Midbrain (tissue), 1 donor: ENCODE measurements around the gene EIF3F.
A peak's percentile ranks its signal among the peaks of the same experiment; 100 is the strongest.

ENCODE experiments used
- DNase-seq: peaks from one replicate; lab custom pipeline; 2025; lab: John Stamatoyannopoulos, UW

The EIF3F gene

DNA sequence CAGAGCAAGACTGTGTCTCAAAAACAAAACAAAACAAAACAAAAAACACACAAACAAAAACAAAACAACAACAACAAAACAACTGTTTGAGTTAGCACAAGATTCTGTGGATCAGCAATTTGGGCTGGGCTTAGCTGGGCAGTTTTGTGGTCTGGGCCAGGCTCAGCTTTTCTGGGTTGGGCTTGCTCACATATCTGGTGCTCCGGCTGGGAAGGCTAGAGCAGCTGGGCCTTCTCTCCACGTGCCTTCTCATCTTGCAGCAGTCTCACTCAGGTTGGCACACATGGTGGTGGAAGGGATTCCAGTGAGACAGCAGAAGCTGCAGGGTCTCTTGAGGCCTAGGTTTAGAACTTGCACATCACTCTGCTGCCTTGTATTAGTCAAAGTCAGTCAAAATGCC is 35.7 kb downstream of the EIF3F start:
- DNase-seq, result no peak

DNA sequence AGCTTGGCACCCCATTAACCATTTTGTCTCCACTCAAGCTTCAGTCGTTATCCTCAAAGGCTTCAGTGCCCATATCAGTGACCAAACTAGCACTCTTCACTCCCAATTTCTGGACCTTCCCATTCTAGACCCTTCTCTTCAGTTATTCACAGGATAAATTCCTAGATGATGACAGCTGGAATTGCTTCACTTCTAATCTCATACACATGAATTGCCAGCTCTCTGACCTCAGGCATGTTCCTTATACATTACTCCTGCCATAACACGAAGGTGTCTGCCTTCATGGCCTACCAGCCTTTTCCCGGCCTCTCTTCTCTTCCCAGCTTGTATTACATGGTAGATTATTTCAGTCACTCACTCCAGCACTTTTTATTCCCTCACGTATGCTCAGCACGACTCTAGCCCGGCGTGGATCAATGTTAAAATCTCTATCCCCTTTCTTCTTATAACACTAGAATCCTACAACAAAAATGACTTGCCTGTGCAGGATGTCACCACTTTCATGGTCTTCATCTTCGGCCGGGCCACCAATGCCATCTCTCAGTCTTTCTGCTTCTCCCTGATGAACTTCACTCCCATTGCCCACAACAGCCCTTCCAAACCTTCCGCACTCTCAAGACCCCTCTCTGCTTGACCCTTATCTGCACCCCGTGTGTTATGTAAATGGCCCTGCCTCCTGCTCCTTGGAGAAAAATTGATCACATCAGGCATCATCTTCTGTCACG is 36.9 kb downstream of the EIF3F start:
- no peak for DNase-seq

DNA sequence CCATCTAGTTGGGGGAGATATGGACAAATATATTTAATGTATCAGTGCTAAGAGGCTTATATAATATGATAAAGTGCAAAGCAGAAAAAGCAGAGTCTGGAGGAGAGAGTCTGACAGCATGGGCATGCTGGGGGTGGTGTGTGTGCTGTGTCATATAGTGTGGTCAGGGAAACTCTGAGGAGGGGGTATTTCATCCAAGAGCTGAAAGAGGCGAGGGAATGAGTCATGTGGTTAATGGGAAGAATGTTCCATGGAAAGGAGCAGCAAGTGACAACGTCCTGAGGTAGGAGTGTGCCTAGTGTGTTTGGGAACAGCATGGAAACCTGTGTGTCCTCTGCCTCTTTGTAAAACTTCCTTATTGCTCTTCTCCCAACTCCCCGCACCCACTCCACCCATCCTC is 38.0 kb downstream of the EIF3F start:
- no peak for DNase-seq

DNA sequence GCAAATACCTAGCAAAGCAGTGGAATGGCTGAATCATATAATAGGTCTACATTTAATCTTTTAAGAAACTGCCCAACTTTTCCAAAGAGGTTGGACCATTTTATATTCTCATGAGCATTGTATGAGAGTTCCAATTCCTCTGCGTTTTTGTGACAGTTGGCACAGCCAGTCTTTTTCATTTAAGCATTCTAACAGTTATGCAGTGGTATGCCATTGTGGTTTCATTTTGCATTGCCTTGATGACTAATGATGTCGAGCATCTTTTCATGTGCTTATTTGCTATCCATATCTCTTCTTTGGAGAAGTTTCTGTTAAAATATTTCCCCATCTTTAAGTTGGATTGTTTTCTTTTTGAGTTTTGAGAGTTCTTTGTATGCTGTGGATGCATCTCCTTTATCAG is 38.7 kb downstream of the EIF3F start:
- no peak for DNase-seq

DNA sequence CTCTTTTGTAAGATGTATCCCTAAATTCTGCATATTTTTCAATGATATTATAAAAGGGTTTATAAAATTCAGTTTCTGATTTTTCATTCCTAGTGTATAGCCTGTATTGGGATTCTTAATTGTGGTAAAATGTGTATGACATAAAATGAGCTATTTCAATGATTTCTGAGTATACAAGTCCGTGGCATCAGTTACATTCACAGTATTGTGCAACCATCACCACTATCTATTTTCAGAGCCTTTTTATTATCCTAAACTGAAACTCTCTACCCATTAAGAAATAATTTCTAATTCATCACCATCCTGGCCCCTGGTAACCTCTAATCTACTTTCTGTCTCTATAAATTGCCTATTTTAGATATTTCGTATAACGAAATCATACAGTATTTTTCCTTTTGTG is 39.8 kb downstream of the EIF3F start:
- DNase-seq, result no peak

DNA sequence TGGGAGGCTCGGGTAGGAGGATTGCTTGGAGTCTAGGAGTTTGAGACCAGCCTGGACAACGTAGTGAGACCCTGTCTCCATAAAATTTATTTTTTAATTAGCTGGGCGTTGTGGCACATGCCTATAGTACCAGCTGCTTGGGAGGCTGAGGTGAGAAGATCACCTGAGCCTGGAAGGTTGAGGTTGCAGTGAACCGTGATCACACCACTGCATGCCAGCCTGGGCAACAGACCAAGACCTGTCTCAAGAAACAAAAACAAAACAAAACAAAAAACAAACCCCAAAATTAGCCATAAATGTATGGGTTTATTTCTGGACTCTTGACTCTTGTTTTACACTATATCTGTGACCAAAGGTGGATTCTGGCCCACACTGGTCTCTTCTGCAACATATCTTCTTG is 41.6 kb downstream of the EIF3F start:
- DNase-seq, result no peak

DNA sequence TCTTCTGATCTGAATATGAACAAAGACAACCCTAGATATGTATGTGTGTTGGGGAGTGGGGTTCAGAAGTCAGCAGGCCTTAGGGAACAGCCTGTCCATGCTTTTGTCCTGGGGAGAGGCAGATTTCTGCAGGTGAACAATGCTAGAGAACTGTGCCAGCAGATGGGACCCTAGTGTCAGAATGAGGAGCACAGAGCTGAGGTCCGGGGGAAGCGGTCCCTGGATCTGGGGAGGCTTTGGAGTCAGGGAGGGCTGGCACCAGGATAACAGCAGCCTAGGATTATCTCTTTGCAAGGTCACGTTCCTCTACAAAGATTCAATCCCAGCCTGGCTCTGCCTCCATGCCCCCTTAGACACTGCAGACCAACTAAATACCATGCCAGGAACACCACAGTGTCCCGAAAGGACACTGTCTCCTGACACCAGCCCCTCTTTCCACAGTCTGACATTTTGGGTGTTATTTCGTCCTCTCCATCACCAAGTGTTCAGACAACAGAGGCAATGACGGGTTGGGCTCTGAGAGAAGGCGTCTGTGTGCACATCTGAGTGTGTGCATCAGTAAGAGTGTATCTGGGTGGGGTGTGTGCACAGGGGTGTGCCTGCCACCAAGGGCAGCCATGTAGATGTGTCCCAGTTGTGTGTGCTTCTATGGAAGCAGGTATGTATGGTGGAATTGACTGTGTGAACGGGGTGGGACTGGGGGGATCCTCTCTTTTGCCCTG is 43.5 kb downstream of the EIF3F start:
- DNase-seq, result no peak

DNA sequence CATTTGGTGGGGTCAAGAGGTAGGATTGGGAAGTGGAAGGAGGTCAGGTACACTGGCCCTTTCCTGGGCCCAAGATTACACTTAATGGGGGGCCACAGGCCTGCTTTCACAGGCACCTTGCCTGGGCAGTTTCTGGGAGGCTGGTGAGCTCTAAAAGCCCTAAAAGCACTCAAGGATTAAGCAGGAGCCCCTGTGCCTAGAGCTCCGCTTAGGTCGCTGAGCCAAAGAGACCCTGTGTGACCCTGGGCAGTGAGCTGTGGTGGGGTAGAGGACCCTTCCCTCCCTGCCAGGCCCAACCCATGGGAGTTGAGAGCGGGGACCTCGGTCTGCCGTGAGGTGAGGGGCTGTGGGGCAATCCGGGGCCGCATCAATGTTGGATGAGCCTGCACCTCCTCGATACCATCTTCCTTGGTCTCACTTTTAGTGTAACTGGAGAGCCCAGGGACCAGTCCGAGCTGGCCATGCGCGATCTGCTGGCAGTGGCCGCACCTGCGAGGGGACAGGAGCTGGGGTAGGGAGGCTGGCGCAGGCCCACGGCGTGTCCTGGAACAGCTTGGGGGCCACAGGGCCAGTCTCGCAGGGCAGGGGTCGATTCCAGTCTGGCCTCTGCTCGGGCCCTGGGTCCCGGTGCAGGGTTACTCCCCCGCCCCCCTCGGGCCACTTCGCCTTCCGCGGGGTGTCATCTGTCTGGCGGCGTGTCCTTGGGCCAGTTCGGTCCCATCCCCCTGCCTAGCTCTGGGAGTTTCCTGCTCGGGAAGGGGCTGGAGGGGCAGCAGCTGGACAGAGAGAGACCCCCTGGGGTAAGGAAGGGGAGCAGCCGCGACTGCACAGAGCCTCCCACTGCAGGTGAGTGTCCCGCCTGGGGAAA is 44.3 kb downstream of the EIF3F start:
- no peak for DNase-seq

DNA sequence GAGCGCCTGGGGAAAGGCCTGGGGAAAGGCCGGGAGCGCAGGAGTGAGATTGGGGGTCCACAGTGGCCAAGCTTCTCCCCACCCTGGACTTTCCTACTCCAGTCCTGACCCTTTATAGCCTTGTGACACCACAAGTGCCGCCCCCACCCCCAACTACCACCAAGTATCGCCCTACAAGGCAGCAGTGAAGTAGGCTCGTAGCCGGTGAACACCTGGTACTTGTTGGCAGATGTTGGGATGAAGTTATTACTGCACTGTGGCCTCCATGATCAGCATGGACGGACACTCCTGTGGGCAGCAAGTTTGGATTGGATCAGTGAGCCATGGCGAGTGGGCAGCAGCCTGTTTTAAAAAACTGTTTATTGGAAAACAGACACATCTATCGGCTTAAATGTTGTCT is 45.0 kb downstream of the EIF3F start:
- DNase-seq, result no peak

DNA sequence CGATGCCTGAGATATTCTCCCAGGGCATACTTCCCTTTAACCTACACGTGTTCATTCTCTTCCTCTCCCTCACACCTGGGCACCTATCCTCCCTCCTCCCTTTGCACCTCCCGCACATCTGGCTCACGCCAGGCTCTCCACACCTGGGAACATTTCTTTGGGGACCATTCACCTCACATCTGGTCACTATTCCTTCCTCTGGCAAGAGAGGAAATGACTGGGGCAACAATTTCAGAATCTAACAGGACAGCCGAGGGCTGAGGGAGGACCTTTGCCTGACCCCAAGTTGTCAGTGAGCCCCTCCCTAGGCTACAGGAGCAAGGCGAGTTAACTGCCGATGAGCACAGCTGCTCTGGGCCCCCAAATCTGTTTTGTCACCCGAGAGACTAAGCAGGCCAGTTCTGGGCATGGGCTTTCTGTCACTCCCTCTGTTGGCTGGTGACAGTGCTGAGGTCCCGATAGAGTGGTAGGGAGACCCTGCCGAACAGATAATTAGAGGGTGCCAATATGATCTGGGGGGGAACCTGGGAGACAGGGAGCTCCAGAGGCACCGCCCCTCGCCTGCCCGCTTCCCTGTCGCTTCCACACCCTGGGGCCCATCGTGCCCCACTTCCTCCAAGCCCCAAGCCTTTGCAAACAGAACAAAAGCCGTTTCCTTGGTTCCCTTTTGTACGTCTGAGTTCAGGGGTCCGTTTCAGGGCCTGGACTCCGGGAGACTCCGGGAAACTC is 45.6 kb downstream of the EIF3F start:
- DNase-seq, result no peak

DNA sequence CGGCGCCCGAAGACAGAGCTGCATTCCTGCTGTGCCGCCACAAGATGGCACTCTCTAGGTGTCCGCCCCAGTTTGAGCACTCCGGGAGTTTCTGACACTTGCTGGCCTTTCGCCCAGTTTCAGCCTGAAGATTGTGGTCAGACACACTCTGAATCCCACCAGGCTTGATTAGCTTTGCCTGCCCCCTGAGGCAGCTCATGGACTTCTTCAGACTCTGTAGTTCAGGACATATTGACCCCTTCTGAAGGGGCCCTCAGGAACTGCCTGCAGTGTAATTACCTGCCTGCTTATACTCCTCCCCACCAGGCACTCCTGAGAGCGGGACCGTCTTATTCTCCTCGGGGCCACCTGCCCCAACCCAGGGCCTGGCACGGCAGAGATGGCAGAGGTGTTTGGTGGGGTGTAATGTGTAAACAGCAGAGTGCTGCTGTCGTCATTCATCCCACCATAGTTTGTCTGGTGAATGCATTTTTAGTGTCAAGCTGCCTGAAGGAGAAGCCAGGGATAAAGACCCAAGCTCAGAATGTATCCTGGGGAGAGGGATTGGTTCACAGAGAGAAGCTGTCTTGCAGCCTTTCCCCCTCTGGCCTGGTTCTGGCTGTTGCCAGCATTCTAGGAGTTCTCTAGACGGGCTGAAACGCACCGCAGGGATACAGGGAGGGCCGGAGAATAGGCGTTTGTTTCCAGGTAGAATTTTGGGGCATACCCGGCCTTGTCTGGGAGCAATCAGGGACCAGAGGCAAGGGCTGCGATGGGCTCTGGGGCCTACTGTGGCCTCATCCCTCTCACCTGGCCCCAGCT is 46.4 kb downstream of the EIF3F start:
- peak; percentile 74 for DNase-seq

DNA sequence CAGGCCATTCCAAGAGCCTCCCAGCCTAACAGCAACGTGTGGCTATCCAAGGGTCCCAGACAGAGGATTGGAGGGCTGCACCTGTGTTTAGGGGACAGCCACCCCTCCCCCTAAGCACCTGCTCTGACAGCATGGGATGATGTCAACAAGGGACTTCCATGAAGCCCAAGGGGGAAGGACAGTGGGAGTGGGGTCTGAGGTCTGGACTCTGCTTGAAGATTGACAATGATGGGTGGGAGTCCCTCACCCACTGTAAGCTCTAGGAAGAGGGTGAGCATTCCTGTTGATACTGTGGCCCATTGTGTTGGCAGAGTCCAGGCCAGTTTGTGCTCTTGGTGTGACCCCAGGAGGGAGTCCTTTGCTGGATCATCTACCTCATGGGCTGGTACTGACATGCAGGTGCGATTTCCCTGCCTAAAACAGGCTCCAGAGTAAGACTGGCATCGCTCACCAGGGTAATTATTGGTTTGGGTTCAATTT is 47.0 kb downstream of the EIF3F start:
- no peak for DNase-seq

DNA sequence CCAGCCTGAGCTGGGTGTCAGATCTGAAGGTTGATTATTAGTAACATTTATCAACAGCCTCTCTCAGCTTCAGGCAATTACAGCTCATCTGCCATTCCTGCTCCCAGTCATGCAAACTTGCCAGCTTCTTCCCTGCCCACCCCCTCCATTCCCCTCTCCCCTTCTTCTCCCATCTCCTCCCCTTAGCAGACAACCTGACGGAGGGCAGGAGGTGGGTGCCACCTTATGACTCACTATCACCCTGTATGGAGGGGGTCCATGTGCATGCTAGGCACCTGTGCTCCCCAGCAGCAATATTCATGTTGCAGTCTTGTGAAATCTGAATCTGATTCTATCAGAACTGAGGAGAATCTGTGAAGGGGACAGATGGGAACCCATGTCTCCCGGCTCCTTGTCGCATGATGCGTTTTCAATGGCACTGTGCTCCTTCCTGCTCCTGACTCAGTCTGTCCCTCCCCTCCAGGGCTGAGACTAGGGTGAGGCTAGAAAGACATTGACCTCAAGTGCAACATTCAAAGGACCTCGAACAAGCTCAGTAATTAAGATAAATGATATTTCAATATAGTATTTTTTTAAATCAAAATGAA is 47.6 kb downstream of the EIF3F start:
- DNase-seq, result no peak

DNA sequence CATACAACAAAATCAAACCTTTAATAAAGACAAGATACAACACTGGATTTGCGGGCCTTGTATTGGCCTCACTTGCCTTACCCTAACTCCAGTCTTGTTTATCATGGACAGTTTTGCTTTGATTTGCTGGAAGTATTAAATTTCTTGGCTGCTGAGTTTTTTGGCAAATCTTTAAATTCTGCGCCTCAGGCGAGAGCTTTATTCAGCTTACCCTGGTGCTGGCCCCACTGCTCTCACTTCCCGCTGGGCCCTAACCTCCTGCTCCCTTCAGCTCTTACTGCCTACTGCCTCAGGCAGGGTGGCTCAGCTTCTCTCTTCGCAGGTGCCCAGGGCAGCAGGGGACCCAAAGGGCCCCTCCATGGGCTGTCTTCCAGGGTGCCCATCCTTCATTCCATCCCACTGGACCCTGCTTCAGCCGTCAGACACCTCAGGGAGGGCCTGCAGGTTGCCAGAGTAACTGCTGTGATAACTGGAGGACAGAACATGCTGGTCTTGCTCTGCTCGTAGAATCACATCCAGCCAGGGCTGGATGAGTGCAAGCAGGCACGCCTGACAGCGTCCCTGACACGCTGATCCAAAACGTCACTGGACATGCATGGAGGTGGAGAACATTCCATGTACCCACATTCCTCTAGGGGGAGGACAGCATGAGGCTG is 48.2 kb downstream of the EIF3F start:
- no peak for DNase-seq

DNA sequence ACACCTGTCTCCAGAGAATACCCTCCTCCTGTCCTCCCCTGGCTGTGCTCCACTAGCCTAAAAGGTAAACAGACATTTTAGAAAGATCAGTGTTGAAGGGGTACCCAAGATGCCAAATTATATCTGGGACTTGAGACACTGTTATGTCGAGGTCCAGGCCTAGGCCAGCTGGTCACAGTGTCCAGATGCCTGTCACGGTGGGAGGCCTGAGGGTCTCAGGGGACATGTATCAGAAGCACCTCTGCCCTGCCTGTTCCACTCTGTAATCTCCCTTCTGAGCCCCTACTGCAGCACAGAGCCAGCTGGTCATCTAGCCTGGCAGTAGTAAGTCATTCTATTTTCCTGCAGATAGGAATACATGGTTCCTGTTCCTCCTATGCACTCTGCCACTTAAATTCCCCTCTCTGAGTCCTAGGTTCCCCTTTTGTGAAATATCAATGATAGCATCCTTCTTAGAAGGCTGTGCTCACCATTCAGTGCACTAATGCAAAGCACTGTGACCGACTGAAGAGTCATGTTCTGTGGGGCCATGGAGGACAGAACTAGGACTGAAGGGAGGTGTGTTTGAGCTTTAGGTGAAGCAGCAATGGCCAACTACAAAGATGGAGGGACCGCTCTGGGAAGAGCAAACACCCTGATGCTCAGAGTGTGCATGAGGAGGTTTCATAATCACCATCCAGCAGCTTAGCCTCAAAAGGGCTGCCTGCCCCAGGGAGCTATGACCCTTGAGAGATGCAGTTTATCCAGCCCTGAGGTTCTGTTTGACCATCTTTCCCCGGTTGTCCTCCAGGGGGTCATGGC is 49.1 kb downstream of the EIF3F start:
- no peak for DNase-seq

DNA sequence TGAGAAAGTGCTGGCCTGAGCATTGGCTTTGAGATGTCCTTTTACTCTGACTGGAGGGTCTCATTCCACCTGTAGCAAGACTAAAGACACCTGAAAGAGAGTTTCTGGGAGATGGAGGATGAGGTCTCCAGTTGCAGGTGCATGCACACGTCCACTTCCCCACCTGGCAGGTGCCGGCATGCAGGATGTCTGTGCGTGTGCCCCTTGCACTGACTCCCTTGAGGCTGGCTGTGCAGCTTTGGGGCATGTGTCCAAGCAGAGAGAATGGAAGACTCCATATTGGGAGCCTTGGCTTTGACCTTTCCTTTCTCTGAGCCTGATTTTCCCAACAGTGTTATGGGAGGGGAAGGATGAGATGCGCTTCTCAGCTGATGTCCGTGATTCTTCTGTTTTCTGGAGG is 49.8 kb downstream of the EIF3F start:
- DNase-seq, result no peak

DNA sequence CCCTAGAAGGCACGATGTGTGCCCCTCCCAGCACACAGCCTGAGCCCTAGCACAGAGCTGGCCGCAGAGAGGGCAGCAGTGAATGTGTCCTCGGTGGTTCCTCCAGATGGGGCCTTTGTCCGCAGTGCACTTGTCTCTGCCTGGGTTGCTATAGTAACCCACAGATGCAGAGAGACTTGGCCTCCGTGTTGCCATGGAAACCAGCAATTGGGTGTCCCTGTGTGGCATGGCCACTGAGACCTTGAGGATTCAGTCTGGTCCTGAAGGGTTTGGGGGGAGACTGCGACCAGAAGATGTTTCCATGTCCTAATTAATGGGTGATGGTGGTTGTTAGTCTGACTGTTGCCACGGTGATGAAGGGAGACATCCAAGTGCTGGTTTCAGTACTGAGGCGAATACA is 51.3 kb downstream of the EIF3F start:
- DNase-seq, result peak; percentile 32

DNA sequence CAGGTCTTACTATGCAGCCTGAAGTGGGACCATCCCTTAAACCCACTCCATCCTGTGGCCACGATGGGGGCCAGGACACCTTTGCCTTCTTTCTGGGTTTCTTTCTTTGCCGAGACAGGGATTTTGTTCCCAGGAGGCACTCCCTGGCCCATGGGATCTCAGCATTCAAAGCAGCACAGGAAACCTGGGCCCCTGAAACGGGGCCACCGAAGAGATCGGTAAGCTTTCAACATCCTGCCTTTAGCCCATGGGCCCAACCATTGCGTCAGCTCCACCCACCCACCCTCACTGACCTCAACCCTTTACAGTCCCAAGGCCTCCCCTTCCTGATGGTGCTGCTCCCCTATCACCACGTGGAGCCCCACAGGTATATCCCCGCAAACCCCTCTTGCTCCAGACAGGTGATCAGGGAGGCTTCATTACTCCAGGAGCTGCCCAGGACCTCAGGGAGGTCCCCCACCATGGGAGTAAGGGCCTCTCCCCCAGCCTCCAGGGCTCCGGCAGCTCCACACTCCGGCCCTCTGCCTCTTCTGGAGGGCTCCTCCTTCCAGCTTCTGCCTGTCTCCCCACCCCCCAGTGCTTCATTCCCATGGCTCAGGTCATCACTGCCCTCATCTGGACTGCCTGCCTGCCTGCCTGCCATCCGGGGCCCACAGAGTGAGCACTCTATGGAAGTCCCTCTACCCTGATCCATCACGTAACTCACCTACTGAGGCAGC is 51.8 kb downstream of the EIF3F start:
- no peak for DNase-seq
